GM12865 (cell line): ENCODE measurements around the gene LKAAEAR1.

Experiments used
- DNase-seq: peaks from one replicate; pipeline ENCODE4 v3.0.0; 2010; ENCODE audit warnings: low read depth
- H3K4me3 ChIP-seq: 2 replicates; pipeline ENCODE4 v1.5.1; 2011; ENCODE audit warnings: mild to moderate bottlenecking, low read depth, low read length, control low read depth
- CTCF ChIP-seq: IDR thresholded peaks from 2 replicates; pipeline ENCODE4 v1.5.1; 2011; ENCODE audit warnings: low read length, control low read depth, low read depth, inconsistent platforms; ENCODE audit not compliant: insufficient read depth; ENCODE audit errors: missing control alignments

The LKAAEAR1 gene

GRCh38 chr20:64072498-64073063, 11.6 kb downstream of the LKAAEAR1 start:
- no peak for TF ChIP-seq CTCF
- DNase-seq = no peak
- H3K4me3 ChIP-seq = no peak overlapping the region

- no peak for TF ChIP-seq CTCF
- no peak overlapping the region for H3K4me3 ChIP-seq
- DNase-seq = no peak
Observed at GRCh38 chr20:64071341-64072332, 12.6 kb downstream of the LKAAEAR1 start.

GRCh38 chr20:64070244-64070993, 13.8 kb downstream of the LKAAEAR1 start:
- DNase-seq = no peak
- H3K4me3 ChIP-seq = no peak overlapping the region
- no peak for TF ChIP-seq CTCF

GRCh38 chr20:64069614-64070243, 14.5 kb downstream of the LKAAEAR1 start:
- DNase-seq = no peak
- H3K4me3 ChIP-seq = no peak overlapping the region
- peak; percentile 78 for TF ChIP-seq CTCF

GRCh38 chr20:64069209-64069613, 15.0 kb downstream of the LKAAEAR1 start:
- H3K4me3 ChIP-seq = no peak overlapping the region
- no peak for DNase-seq
- TF ChIP-seq CTCF = no peak

GRCh38 chr20:64068386-64069208, 15.6 kb downstream of the LKAAEAR1 start:
- no peak for DNase-seq
- no peak overlapping the region for H3K4me3 ChIP-seq
- TF ChIP-seq CTCF = no peak
